ENCODE measurements around the gene GATA5. TPM values are rescaled to one million over a fixed set of nuclear protein-coding genes. Genes with fewer than 3 reads are reported as not detected.

GATA5 gene
- total and polyA plus RNA-seq, 10 of the 15 experiments (the other 5 are each of a cell fraction or from before 2014, with no cell fraction given), result not detected

DNA sequence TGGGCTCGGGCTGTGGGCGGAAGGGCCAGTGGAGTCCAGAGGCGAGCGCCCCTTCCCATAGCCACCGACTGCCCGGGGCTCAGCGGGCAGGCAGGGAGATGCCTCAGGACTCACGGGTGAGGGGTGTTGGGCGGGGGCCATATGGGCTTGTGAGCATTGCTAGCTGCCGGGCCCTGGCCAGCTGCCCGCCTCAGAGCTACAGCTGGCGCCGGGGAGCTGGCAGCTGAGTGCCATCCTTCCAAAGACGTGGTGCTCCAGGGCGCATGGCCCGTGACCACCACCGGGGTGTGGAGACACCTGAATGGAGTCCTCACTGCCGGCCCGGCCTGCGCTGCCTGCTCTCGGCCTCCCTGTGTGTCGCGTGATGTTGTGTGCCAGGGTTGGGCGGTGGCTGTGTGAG, 37.9 kb downstream of the GATA5 start:
- no peak overlapping the region for H3K4me2 ChIP-seq (ENCODE audit: control insufficient read depth, insufficient read depth)
- DNase-seq (ENCODE audit: low read depth, low spot score) (no peak), ATAC-seq (no peak), FAIRE-seq (no peak)
- H2AFZ ChIP-seq (ENCODE audit: control insufficient read depth, low read depth, low read length), result no peak overlapping the region
- BruUV-seq (replicated peaks), result no TSS peak
- no peaks in the 10 kb centered on the region for H3K79me2 ChIP-seq (ENCODE audit: control insufficient read depth, insufficient read depth, low read length)
- WGBS (ENCODE audit: insufficient coverage, insufficient replicate concordance, low lambda C conversion rate, missing lambda C conversion rate), result 68% methylated on average over 24 of the region's 24 CpGs
- ChIA-PET RAD21 (ENCODE audit: unreplicated experiment) (no interaction called here), SMC1A (ENCODE audit: uncharacterized antibody, unreplicated experiment) (no interaction called here), POLR2A (no interaction called here), CTCF (no interaction called here)
- in situ Hi-C loops (cut with MboI) (no loop called here), intact Hi-C loops (cut with micrococcal nuclease; ENCODE audit: unreplicated experiment) (no loop called here)
- H3K4me3 ChIP-seq, result no peak overlapping the region
- no peaks in the 10 kb centered on the region for H3K36me3 ChIP-seq (ENCODE audit: control insufficient read depth in 2 of 2, insufficient read depth in 2 of 2, low read length in 1 of 2)
- H3K4me1 ChIP-seq (ENCODE audit: control insufficient read depth, insufficient read depth, low read length), result no peaks in the 10 kb centered on the region
- H3K9ac ChIP-seq (ENCODE audit: control insufficient read depth, insufficient read depth, low read length), result no peak overlapping the region
- H3K9me3 ChIP-seq (replicated peaks; ENCODE audit: control insufficient read depth, insufficient read depth, low read length), result no peaks in the 10 kb centered on the region
- H4K20me1 ChIP-seq (ENCODE audit: control insufficient read depth, insufficient read depth), result no peaks in the 10 kb centered on the region
- H3K27me3 ChIP-seq (replicated peaks in 1 of 2; ENCODE audit: control insufficient read depth in 2 of 2, insufficient read depth in 2 of 2, low read length in 1 of 2), result peaks cover 0 to 12% of the 10 kb centered on the region in 2 experiments; a peak in 3 of 4 replicates
- H3K27ac ChIP-seq (ENCODE audit: control insufficient read depth, insufficient read depth), result no peak overlapping the region
- TF ChIP-seq BRCA1 (IDR thresholded peaks at IDR 0.05; ENCODE audit: low read depth, low read length) (no peak), DPF2 (IDR thresholded peaks at IDR 0.05) (no peak), ZBTB4 (CRISPR knock-in tag; IDR thresholded peaks at IDR 0.05) (no peak), IRF4 (IDR thresholded peaks at IDR 0.05; ENCODE audit: low read depth, low read length) (no peak), HSF1 (IDR thresholded peaks at IDR 0.05; ENCODE audit: low read depth, low read length) (no peak), RFX5 (IDR thresholded peaks at IDR 0.05; ENCODE audit: low read depth, low read length) (no peak), CUX1 (IDR thresholded peaks at IDR 0.05; ENCODE audit: insufficient replicate concordance, low read depth, low read length) (no peak)
- TF ChIP-seq, protein P1, sequence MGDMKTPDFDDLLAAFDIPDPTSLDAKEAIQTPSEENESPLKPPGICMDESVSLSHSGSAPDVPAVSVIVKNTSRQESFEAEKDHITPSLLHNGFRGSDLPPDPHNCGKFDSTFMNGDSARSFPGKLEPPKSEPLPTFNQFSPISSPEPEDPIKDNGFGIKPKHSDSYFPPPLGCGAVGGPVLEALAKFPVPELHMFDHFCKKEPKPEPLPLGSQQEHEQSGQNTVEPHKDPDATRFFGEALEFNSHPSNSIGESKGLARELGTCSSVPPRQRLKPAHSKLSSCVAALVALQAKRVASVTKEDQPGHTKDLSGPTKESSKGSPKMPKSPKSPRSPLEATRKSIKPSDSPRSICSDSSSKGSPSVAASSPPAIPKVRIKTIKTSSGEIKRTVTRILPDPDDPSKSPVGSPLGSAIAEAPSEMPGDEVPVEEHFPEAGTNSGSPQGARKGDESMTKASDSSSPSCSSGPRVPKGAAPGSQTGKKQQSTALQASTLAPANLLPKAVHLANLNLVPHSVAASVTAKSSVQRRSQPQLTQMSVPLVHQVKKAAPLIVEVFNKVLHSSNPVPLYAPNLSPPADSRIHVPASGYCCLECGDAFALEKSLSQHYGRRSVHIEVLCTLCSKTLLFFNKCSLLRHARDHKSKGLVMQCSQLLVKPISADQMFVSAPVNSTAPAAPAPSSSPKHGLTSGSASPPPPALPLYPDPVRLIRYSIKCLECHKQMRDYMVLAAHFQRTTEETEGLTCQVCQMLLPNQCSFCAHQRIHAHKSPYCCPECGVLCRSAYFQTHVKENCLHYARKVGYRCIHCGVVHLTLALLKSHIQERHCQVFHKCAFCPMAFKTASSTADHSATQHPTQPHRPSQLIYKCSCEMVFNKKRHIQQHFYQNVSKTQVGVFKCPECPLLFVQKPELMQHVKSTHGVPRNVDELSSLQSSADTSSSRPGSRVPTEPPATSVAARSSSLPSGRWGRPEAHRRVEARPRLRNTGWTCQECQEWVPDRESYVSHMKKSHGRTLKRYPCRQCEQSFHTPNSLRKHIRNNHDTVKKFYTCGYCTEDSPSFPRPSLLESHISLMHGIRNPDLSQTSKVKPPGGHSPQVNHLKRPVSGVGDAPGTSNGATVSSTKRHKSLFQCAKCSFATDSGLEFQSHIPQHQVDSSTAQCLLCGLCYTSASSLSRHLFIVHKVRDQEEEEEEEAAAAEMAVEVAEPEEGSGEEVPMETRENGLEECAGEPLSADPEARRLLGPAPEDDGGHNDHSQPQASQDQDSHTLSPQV (IDR thresholded peaks at IDR 0.05), result no peak
